HG03378 (cell line): ENCODE measurements around the gene OSBP2.

Experiments used
- ATAC-seq: cut with Tn5 transposase; IDR thresholded peaks from one replicate; pipeline ENCODE4 v1.9.1; 2021; ENCODE audit warnings: mild to moderate bottlenecking, moderate library complexity; ENCODE audit not compliant: unreplicated experiment

The OSBP2 gene

GRCh38 chr22:30930228-30930627 is 235.6 kb downstream of the OSBP2 start:
- ATAC-seq, result no peak

- ATAC-seq, result no peak
Measured at GRCh38 chr22:30931541-30932300, 237.0 kb downstream of the OSBP2 start.

- ATAC-seq, result no peak
Measured at GRCh38 chr22:30932661-30933060, 238.0 kb downstream of the OSBP2 start.

GRCh38 chr22:30933457-30933856 is 238.8 kb downstream of the OSBP2 start:
- no peak for ATAC-seq

- no peak for ATAC-seq
Measured at GRCh38 chr22:30934053-30934452, 239.4 kb downstream of the OSBP2 start.

- ATAC-seq, result no peak
Measured at GRCh38 chr22:30940685-30941362, 246.2 kb downstream of the OSBP2 start.

GRCh38 chr22:30941363-30941740 is 246.7 kb downstream of the OSBP2 start:
- ATAC-seq, result no peak

GRCh38 chr22:30943368-30943767 is 248.7 kb downstream of the OSBP2 start:
- ATAC-seq, result no peak

- no peak for ATAC-seq
Measured at GRCh38 chr22:30944986-30945385, 250.3 kb downstream of the OSBP2 start.

- no peak for ATAC-seq
Measured at GRCh38 chr22:30945653-30946052, 251.0 kb downstream of the OSBP2 start.

GRCh38 chr22:30946354-30946753 is 251.7 kb downstream of the OSBP2 start:
- no peak for ATAC-seq

GRCh38 chr22:30947173-30947815 is 252.6 kb downstream of the OSBP2 start:
- ATAC-seq, result no peak

- ATAC-seq, result no peak
Measured at GRCh38 chr22:30947816-30948454, 253.3 kb downstream of the OSBP2 start.

GRCh38 chr22:30948930-30949342 is 254.3 kb downstream of the OSBP2 start:
- no peak for ATAC-seq

GRCh38 chr22:30949934-30950660 is 255.4 kb downstream of the OSBP2 start:
- no peak for ATAC-seq

- ATAC-seq, result no peak
Measured at GRCh38 chr22:30953206-30953605, 258.5 kb downstream of the OSBP2 start.

- ATAC-seq, result no peak
Measured at GRCh38 chr22:30955153-30955552, 260.5 kb downstream of the OSBP2 start.
